KBM-7 (cell line): ENCODE measurements around the gene C1QL2.

Experiments
- DNase-seq: peaks from one replicate; pipeline ENCODE4 v3.0.0-alpha.2; 2015
- in situ Hi-C: fragments of 300-500 bp; cut with MboI; formaldehyde crosslinking; loops from 2 replicates; pipeline ENCODE4 v1.14.3; 2020; ENCODE audit warnings: low sequenced_read_pairs, low pct_unique_long_range_greater_than_20kb, mixed read lengths

Gene C1QL2

DNA sequence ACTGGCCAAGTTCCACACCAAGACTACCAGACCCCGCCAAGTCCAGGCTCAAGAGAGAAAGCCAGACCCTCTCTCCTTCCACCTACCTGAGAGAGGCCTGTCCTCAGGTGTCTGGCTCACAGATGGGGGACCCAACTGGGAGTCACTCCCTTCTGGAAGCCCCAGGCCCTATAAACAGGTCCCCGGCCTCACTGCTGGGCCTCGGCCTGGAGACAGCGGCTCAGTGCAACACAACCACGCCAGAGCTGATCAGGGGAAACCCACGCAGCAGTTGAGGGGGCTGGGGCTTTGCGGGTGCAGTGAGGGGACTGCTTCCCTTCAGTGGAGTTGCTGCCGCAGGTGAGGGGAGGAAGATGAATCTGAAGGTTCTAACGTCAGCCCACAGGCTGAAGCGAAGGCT is 22.8 kb upstream of the C1QL2 start:
- in situ Hi-C loops, result no loop called here

DNA sequence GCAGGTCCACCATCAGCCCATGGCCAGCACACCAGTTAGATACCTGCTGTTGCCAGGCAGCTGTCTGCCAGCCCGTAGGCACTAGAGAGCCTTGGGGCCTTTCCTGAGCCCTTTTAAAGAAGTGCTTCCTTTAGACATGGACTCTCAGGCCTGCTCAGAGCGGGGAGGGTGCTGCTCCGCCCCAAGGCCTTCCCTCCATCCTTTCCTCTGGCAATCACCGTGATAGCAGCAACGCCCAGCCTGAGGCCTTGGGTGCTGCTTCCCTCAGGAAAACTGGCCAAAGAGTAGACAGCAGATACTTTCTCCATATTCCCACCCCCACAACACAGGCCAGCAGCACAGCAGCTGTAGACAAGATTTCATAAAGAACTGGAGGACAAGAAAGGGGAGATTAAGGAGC is 22.3 kb upstream of the C1QL2 start:
- no peak for DNase-seq
- in situ Hi-C loops, result no loop called here

More for the DNA sequence above, 22.8 kb upstream of the C1QL2 start:
- DNase-seq, result no peak

- in situ Hi-C loops, result no loop called here
These were observed 21.4 kb upstream of the C1QL2 start for GRCh38 chr2:119179991-119180390.

GRCh38 chr2:119179202-119179601 is 20.7 kb upstream of the C1QL2 start:
- in situ Hi-C loops, result no loop called here
- no peak for DNase-seq

More at GRCh38 chr2:119179991-119180390, 21.4 kb upstream of the C1QL2 start:
- DNase-seq, result no peak

GRCh38 chr2:119178776-119179175 is 20.2 kb upstream of the C1QL2 start:
- in situ Hi-C loops, result no loop called here
- DNase-seq, result no peak

DNA sequence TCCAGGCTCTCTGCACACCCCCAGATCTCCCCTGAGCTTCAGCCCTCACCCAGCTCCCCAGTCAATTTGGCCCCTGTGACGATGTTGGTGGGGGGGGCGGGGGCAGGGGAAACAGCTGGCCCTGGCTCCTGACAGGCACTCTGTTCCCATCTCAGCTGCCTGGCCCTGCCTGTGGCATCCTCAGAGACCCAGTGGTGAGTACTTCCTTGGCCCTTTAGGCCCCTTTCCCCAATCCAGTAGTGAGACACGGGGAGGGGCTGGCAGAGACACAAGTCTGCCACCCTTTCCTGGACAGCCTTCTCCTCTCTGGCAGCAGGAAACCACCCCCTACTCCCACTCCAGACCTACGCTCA is 19.3 kb upstream of the C1QL2 start:
- no peak for DNase-seq
- in situ Hi-C loops, result no loop called here

DNA sequence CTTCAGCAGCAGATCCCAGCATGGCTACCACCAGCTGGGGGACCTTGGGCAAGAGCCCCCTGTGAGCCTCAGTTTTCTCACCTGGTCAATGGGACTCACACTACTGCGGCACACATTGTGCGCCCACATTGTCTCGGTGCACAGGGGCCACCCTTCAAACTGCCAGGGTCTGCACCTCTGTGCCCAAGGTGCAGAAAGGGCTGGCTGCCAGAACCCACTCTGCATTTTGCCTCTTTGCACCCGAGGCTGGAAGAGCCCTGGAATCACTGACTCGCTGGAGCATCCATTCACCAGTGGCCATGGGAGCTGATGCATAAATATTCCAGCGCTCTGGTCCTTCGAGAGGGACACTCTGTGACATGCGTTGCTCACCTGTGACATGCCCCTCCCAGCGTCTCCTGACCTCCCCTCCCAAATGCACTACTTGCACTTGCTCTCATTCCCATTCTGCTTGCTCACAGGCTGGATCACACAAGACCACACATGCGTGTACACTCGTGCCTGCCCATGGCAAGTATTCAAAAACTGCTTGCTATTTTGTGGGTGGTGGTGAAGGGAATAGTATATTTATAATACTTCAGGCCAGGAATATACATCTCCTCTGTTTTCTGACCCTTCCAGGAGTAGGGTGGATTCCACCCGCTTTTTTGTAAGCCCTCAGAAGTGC is 18.8 kb upstream of the C1QL2 start:
- in situ Hi-C loops, result no loop called here
- no peak for DNase-seq

GRCh38 chr2:119175517-119175916 is 17.0 kb upstream of the C1QL2 start:
- in situ Hi-C loops, result no loop called here

GRCh38 chr2:119174993-119175347 is 16.4 kb upstream of the C1QL2 start:
- in situ Hi-C loops, result no loop called here
- DNase-seq, result no peak

More at GRCh38 chr2:119175517-119175916, 17.0 kb upstream of the C1QL2 start:
- no peak for DNase-seq

DNA sequence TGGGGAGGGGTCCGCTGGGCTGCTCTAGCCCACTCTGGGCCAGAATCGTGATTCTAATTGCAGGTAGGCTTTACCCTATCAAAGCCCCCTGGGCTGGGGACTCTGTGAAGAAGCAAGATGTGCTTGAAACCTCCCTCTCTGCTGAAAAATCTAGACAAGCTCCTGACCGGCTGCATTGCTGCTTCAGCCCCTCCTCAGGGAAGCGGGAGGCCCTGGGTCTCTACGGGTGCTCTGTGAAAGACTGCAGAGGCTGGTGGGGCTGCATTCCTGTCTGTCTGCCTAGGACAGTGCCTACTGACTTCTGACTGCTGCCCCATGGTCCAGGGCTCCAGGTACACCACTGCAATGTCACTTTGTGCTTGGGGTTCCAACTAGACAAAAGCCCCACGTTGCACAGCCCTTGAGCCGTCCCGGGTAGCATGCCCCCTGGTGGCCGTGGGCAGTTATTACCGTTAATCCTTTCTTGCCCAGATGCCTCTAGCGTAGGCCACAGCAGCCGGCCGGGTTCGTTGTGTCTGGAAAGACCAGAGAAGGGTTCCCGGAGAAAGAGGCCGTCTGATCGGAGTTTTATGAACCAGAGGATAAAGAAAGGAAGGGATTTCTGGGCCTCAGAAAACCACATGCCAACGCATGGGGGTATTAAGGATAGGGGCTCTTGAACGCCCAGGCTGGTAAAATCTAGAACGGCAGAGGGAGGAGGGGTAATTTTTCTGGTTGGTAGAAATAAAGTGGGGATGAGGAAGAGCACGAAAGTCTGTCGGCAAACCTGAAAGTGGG is 15.9 kb upstream of the C1QL2 start:
- in situ Hi-C loops, result no loop called here
- DNase-seq, result peak; percentile 53

DNA sequence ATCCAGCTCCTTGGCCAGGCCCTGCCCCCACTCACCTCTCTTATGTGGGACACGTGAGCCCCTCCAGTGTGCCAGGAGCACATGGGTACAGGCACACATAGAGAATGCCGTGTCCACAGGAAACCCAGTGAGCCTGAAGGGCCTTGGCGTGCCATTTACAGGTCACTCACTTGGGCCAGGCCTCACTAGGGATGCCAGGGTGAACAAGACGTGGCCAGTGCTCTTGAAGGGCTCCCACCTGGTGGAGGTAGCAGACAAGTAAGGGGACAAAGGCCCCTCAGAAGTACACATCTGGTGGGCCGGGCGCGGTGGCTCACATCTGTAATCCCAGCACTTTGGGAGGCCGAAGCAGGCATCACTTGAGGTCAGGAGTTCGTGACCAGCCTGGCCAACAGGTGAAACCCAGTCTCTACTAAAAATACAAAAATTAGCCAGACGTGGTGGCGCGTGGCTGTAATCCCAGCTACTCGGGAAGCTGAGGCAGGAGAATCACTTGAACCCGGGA is 15.1 kb upstream of the C1QL2 start:
- DNase-seq, result no peak

DNA sequence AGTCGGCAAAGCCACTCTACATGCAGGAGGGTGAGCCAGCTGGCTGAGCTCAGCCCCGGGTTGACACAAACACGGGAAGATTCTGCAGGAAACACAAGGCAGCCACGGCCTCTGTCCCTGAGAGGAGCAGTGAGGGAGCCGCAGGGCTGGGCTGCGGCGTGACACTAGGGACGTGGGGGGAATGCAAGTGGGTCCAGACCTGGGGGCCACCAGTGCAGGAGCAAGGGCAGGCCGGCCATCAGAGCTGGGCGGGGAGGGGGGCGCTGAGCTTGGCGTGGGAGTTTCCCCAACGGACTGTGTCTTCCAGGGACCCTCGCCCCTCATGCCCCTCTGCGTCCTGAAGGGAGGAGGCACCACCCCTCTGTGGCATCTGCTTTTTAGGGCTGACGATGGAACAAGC is 12.0 kb upstream of the C1QL2 start:
- in situ Hi-C loops, result no loop called here
- DNase-seq, result no peak

More for the DNA sequence above, 15.1 kb upstream of the C1QL2 start:
- in situ Hi-C loops, result no loop called here

GRCh38 chr2:119169717-119170116 is 11.2 kb upstream of the C1QL2 start:
- in situ Hi-C loops, result no loop called here
- no peak for DNase-seq

DNA sequence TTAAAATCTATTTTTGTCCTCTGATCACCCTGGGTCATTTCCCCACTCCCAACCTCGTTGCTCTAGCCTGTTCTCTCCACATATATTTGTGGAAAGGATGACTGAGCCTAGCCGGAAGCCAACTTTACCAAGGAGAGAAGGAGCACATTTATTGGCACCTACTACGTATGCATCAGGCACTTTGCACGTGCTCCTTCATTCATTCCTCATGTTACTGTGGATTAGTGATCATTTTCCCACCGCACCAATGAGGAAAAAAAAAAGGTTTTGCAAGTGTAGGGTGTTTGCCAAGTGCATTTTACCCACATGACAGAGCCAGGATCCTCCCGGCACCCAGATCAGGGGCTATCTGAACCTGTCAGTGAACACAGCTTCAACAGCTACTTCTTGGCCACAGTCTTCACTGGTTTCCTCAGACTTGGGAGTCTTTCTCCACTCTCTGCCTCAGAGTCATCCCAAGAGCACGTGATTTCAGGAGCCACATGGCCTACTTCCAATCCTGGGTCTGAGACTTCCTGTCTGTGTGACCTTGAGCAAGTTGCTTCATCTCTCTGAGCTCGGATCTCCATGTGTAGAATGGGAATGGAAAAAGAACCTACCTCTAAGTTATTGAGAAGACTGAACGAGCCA is 1.9 kb upstream of the C1QL2 start:
- DNase-seq, result no peak
- in situ Hi-C loops, result no loop called here

DNA sequence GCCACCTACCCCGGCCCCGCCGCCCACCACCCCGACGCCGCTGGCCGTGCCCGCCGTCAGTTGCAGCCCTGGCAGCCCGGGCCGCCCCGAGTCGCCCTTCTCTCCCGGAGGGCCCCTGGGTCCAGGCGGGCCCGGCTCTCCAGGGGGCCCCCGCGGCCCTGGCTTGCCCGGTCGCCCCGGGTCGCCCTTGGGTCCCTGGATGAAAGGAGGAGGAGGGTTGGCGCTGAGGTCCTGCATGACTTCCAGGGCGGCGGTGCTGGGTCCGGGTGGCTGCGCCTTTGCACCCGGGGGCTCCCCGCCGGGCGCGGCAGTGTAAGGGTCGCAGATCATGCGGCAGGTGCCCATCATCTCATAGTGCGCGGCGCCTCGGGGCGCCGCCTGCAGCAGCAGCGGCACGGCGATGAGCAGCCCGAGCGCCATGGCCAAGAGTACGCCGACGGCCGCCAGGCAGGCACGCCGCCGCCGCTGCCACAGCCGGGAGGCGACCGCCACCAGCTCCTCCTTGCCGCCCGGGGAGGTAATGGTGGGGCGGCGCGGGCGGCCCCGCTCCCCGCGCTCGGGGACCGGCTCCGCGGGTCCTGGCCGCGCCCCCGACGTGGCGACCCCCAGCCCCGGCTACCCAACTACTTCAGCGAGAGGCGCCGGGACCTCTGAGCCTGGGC is 570 bp downstream of the C1QL2 start:
- in situ Hi-C loops, result no loop called here
- DNase-seq, result no peak

DNA sequence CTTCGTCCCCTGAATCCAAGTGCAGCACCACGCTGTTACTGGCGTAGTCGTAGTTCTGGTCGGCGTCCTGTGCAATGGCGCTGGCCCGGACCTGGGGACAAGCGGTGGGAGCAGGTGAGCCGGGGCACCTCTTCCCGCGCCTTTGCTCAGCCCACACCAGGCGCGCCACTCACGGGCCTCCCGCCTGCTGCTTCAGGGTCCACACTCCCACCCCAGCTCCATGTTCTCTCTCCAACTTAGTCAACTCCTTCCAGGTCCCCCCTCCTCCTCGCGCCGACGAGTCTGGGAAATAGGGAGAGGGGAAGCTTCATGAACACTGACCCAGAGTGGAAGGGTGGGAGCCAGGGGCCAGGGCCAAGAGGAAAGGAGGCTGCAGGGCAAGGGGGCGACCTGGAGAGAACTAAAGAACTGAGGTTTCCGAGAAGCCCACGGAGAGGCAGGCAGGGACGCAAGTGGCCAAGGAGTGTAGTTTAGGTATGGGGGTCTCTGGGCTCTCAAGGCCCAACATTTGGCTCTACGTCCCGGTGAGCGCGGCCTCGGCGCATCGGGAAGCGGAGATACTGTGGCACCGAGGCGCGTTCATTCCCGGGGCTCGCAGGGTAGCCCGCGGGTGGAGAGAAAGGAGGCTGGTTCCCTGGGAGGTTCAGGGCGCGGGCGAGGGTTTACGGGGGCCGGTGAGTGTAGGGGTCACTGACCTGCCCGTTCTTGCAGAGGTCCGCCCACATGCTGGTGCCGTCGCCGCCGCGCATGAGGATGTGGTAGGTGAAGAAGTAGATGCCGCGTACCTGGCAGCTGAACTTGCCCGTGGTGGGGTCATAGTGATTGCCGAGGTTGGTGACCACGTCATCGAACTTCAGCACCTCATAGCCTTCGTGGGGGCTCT is 1.4 kb downstream of the C1QL2 start:
- in situ Hi-C loops, result no loop called here
- no peak for DNase-seq

GRCh38 chr2:119156105-119156890 is 2.3 kb downstream of the C1QL2 start:
- in situ Hi-C loops, result no loop called here
- DNase-seq, result no peak

DNA sequence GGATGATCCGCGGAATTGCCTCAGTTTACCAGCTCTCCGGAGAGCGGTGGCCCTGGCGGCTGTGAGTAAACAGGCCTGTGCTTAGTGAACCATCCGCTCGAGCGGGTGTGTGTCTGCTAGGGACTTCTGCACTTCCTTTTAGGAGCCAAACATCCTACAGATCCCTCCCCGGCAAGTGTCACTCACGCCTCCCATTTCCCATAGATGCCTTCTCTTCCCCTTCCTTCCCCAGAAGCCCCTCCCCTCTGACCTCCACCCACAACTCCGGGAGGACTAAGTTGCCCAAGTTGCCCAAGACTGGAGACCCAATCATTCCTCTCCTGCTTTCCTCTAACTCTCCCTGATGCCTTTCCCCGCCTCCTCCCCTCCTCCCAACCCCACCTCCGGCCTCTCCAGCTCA is 2.9 kb downstream of the C1QL2 start:
- DNase-seq, result no peak
- in situ Hi-C loops, result no loop called here
